Activated naive CD4-positive, alpha-beta T cell treated with anti-CD3 and anti-CD28 coated beads for 36 hours (primary cell): ENCODE results near the gene PRRX2. TPM values are rescaled to one million over a fixed set of nuclear protein-coding genes. Genes with fewer than 3 reads are reported as not detected.
"Not testable (repeated sequence)": the region's sequence is repeated elsewhere in the genome, so short reads cannot be mapped to it uniquely, and the experiment has no call there.

Experiments used
- CTCF ChIA-PET: fragments of 350-600 bp; sonication (Branson Sonifier 250); formaldehyde crosslinking; loops from one replicate; lab custom pipeline; 2021; ENCODE audit warnings: antibody characterized with exemption; lab: Charles Lee
- DNase-seq: peaks from one replicate; pipeline ENCODE4 v3.0.0-alpha.2; 2020
- H3K27ac Mint-ChIP-seq: one replicate; pipeline ENCODE4 v1.8.0; 2021; ENCODE audit warnings: mild to moderate bottlenecking, mixed read lengths
- H3K27me3 Mint-ChIP-seq: one replicate; pipeline ENCODE4 v1.8.0; 2021; ENCODE audit warnings: low read depth, mixed read lengths
- H3K36me3 Mint-ChIP-seq: one replicate; pipeline ENCODE4 v1.8.0; 2021; ENCODE audit warnings: low read depth, mixed read lengths
- H3K4me1 Mint-ChIP-seq: one replicate; pipeline ENCODE4 v1.8.0; 2021; ENCODE audit warnings: low read depth, mixed read lengths
- H3K4me3 Mint-ChIP-seq: one replicate; pipeline ENCODE4 v1.8.0; 2021; ENCODE audit warnings: mild to moderate bottlenecking, moderate library complexity, mixed read lengths
- H3K9me3 Mint-ChIP-seq: one replicate; pipeline ENCODE4 v1.8.0; 2021; ENCODE audit warnings: mixed read lengths
- intact Hi-C: fragments of 100-400 bp; cut with micrococcal nuclease; formaldehyde crosslinking; loops from one replicate; pipeline ENCODE4 v1.15.1; 2023
- total RNA-seq, 2 experiments: library from RNA; stranded (reverse); gene quantifications; one replicate each; pipeline ENCODE4 v1.2.3, GENCODE V29; 2021

PRRX2 gene
- total RNA-seq, 2 experiments from 2014 or later = 0.69 to 0.83 TPM

GRCh38 chr9:129648092-129648763, 17.2 kb upstream of the PRRX2 start:
- Mint-ChIP-seq H3K36me3 (no peaks in the 10 kb centered on the region), H3K4me3 (no peak overlapping the region), H3K4me1 (no peaks in the 10 kb centered on the region), H3K27ac (no peak overlapping the region), H3K9me3 (no peaks in the 10 kb centered on the region), H3K27me3 (no peaks in the 10 kb centered on the region)
- intact Hi-C loops = no loop called here
- DNase-seq = no peak
- CTCF ChIA-PET = no interaction called here

- Mint-ChIP-seq H3K4me3 (no peak overlapping the region), H3K4me1 (no peaks in the 10 kb centered on the region), H3K36me3 (no peaks in the 10 kb centered on the region), H3K9me3 (no peaks in the 10 kb centered on the region), H3K27me3 (no peaks in the 10 kb centered on the region), H3K27ac (no peak overlapping the region)
- intact Hi-C loops = no loop called here
- no peak for DNase-seq
- CTCF ChIA-PET = no interaction called here
These were observed 16.7 kb upstream of the PRRX2 start for GRCh38 chr9:129648764-129649115.

DNA sequence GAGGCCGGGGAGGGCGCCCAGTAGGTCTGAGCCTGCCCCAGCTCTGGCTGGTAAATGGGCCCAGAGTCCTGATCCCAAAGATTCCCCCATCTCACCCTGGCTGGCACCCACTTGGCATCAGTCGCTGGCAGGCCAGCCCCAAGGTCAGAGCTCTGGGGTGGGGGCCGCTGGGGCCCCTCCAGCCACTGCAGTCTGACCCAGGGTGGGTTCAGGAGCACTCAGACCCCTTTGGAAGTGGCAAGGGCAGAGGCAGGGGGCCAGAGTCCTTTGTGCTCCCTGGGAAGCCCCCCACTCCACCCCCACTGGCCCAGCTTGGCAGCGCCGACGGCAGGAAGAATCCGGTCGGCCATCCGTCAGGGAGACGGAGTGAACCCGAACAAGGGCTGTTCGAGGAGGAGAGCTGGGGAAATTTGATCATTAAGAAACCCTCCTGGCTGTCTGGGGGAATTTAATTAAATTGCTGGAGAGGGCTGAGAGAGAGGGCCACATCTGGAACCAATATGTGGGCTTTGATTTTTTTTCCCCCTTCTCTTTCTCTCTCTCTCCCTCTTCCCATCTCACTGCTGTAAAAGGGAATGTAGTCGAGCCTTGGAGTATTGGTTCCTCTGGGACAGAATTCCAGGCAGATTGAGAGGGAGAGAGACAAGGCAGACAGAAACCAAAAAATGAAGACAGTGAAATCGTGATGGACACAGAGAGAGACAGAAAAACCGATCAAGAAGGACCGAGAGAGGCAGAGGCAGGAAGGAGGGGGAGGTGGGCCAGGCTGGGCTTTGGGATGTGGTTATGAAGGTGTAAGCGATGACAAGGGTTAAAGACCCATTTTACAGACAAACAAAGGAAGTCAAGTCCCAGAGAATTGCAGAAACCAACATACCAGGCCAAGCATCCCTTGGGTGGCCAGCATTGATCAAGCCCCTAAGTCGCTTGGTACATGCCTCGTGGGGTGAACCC, 15.4 kb upstream of the PRRX2 start:
- Mint-ChIP-seq H3K4me3 (no peak overlapping the region), H3K27me3 (no peaks in the 10 kb centered on the region), H3K9me3 (no peaks in the 10 kb centered on the region), H3K27ac (no peak overlapping the region), H3K36me3 (no peaks in the 10 kb centered on the region), H3K4me1 (no peaks in the 10 kb centered on the region)
- no peak for DNase-seq
- intact Hi-C loops = no loop called here
- CTCF ChIA-PET = interaction anchor here (0.6 kb wide), 1 partner anchor 142 kb away, joined by 3 read pairs; no protein-coding TSS in a partner anchor

GRCh38 chr9:129650680-129651235, 14.7 kb upstream of the PRRX2 start:
- intact Hi-C loops = no loop called here
- Mint-ChIP-seq H3K9me3 (no peaks in the 10 kb centered on the region), H3K4me3 (no peak overlapping the region), H3K27me3 (no peaks in the 10 kb centered on the region), H3K36me3 (no peaks in the 10 kb centered on the region), H3K4me1 (no peaks in the 10 kb centered on the region), H3K27ac (no peak overlapping the region)
- CTCF ChIA-PET = no interaction called here
- no peak for DNase-seq

- Mint-ChIP-seq H3K27me3 (no peaks in the 10 kb centered on the region), H3K9me3 (no peaks in the 10 kb centered on the region), H3K4me1 (no peaks in the 10 kb centered on the region), H3K4me3 (no peak overlapping the region), H3K36me3 (no peaks in the 10 kb centered on the region), H3K27ac (no peak overlapping the region)
- intact Hi-C loops = no loop called here
- CTCF ChIA-PET = interaction anchor here (0.6 kb wide), 1 partner anchor 509 kb away, joined by 3 read pairs; no protein-coding TSS in a partner anchor
- no peak for DNase-seq
These were observed 11.5 kb upstream of the PRRX2 start for GRCh38 chr9:129653823-129654553.

GRCh38 chr9:129654554-129655040, 10.8 kb upstream of the PRRX2 start:
- no peaks in the 10 kb centered on the region for H3K9me3 Mint-ChIP-seq
- CTCF ChIA-PET = interaction anchor here (0.6 kb wide), 1 partner anchor 510 kb away, joined by 3 read pairs; no protein-coding TSS in a partner anchor
- intact Hi-C loops = no loop called here
- no peaks in the 10 kb centered on the region for H3K4me1 Mint-ChIP-seq
- H3K27me3 Mint-ChIP-seq = no peaks in the 10 kb centered on the region
- no peak for DNase-seq
- no peak overlapping the region for H3K27ac Mint-ChIP-seq
- no peaks in the 10 kb centered on the region for H3K36me3 Mint-ChIP-seq
- H3K4me3 Mint-ChIP-seq = no peak overlapping the region

DNA sequence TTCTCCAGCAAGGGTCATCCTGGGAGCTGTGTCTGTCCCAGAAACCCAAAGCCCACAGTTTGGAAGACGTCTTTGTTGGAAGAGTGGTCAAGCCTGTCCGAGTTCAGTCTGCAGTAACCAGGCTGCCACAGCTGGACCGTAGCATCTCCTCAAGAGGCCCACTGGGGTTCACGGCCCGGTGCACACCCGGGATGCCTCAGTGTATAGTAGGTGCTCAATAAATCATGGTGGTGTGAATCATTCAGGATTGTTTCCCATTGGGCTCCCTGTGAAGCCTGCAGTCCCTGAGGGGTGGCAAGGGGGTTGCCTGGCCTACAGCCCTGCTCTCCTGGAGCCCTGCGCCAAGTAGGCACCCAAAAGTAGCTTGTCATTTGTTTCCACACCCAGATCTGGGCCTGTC, 10.3 kb upstream of the PRRX2 start:
- DNase-seq = no peak
- intact Hi-C loops = no loop called here
- CTCF ChIA-PET = no interaction called here

DNA sequence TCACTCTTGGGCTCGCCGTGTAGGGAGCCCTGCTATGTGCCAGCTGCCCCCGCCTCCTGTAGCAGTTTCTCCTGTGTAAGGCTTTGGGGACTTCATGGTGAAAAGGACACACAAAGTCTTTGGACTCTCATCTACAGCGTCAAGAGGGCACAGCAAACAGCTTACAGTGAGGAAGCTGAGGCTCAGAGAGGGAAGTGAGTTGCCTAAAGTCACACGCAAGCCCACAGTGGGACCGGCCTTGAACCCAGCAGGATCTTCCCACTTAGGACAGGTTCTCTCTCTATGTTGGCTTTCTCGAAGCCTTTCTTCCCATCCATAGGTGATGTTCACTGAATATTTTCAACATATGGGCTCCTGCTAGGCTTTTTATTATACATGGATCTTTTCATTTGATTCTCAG, 9.8 kb upstream of the PRRX2 start:
- no peak overlapping the region for H3K27ac Mint-ChIP-seq
- H3K36me3 Mint-ChIP-seq = no peaks in the 10 kb centered on the region
- H3K4me1 Mint-ChIP-seq = no peaks in the 10 kb centered on the region
- no peak for DNase-seq
- intact Hi-C loops = no loop called here
- CTCF ChIA-PET = interaction anchor here (1.0 kb wide), 1 partner anchor 128 kb away, joined by 3 read pairs; no protein-coding TSS in a partner anchor
- H3K9me3 Mint-ChIP-seq = no peaks in the 10 kb centered on the region
- no peaks in the 10 kb centered on the region for H3K27me3 Mint-ChIP-seq
- H3K4me3 Mint-ChIP-seq = no peak overlapping the region

More for the DNA sequence above, 10.3 kb upstream of the PRRX2 start:
- no peaks in the 10 kb centered on the region for H3K36me3 Mint-ChIP-seq
- H3K4me1 Mint-ChIP-seq = no peaks in the 10 kb centered on the region
- no peaks in the 10 kb centered on the region for H3K27me3 Mint-ChIP-seq
- H3K4me3 Mint-ChIP-seq = no peak overlapping the region
- H3K9me3 Mint-ChIP-seq = no peaks in the 10 kb centered on the region
- no peak overlapping the region for H3K27ac Mint-ChIP-seq

DNA sequence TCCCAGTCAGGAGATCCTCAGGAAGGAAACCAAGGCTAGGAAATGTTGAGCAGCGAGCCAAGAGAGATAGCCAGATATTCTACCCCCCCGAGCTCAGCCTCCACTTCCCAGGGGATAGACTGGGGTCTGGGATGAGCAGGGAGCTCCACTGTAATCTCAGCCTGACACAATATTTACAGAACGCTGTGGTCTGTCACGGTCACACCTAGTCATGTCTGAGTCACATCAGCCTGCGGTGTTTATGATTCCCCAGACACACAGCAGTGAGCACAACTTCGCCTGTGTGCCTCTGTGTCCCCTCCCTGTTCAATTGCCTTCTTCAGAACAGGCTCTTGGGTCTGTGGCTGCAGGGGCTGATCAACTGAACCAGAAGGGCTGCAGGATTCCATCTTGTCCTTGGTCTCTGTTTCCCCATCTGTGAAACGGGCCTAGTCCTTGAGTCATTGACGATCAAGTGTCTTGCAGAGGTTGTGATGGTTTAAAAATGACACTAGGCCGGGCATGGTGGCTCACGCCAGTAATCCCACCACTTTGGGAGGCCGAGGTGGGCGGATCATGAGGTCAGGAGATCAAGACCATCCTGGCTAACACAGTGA, 8.6 kb upstream of the PRRX2 start:
- Mint-ChIP-seq H3K4me1 (no peaks in the 10 kb centered on the region), H3K36me3 (no peaks in the 10 kb centered on the region), H3K27ac (no peak overlapping the region), H3K4me3 (no peak overlapping the region), H3K27me3 (no peaks in the 10 kb centered on the region), H3K9me3 (no peaks in the 10 kb centered on the region)
- no peak for DNase-seq
- CTCF ChIA-PET = interaction anchor here (1.0 kb wide), 1 partner anchor 127 kb away, joined by 3 read pairs; no protein-coding TSS in a partner anchor
- intact Hi-C loops = no loop called here

GRCh38 chr9:129661029-129661428, 4.4 kb upstream of the PRRX2 start:
- Mint-ChIP-seq H3K27me3 (peaks cover 4% of the 10 kb centered on the region), H3K27ac (no peak overlapping the region), H3K9me3 (no peaks in the 10 kb centered on the region), H3K36me3 (no peaks in the 10 kb centered on the region), H3K4me1 (peaks cover 4% of the 10 kb centered on the region), H3K4me3 (no peak overlapping the region)
- CTCF ChIA-PET = interaction anchor here (0.6 kb wide), 1 partner anchor 482 kb away, joined by 4 read pairs; no protein-coding TSS in a partner anchor
- intact Hi-C loops = no loop called here
- no peak for DNase-seq

DNA sequence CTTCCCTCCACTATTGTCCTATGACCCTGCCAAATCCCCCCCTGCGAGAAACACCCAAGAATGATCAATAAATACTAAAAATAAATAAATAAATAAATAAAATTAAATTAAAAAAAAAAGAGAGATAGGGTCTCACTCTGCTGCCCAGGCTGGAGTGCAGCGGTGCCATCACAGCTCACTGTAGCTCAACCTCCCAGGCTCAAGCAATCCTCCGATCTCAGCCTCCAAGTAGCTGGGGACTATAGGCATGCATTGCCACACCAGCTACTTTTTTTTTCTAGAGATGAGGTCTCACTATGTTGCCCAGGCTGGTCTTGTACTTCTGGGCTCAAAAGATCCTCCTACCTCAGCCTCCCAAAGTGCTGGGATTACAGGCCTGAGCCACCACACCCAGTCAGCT, 3.2 kb upstream of the PRRX2 start:
- H3K4me3 Mint-ChIP-seq, H3K27ac Mint-ChIP-seq, H3K9me3 Mint-ChIP-seq, CTCF ChIA-PET, DNase-seq, H3K27me3 Mint-ChIP-seq, H3K36me3 Mint-ChIP-seq, intact Hi-C loops, H3K4me1 Mint-ChIP-seq: not testable (repeated sequence)
